T1000 (cell line): Measurements from ENCODE around the gene PRSS36.
"Not testable (repeated sequence)": the region's sequence is repeated elsewhere in the genome, so short reads cannot be mapped to it uniquely, and the experiment has no call there.

Experiments
- DNase-seq: peaks from one replicate; lab custom pipeline; 2025; ENCODE audit warnings: mixed read lengths; lab: John Stamatoyannopoulos, UW

Gene PRSS36

DNA sequence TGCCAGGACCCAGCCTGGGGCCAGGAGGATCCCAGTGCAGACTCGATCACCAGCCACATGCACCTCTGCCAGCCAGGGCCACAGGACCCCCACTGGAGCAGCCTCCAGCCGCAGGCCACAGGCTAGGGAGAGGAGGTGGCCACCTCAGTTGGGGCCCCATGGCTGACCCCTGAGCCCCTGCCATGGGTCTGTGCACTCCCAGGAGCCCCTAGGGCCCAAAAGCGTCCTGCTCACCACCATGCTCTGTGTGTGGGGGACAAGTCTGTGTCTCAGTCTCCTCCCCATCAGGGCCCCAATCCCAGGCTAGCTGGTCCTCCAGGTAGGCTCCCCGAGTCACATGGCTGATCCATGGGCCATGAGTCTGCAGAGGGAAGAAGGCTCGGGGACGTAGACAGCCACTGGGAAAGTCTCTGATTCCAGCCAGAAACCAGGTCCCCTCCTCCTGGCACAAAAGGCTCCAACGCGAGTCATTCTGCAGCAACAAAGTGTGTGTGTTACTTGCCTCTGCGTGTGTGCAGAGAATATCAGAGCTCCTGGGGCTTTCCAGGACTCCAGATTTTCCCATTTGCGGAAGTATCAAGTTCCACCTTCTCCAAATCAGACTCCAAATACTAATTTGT lies 8.3 kb downstream of the PRSS36 start:
- no peak for DNase-seq

DNA sequence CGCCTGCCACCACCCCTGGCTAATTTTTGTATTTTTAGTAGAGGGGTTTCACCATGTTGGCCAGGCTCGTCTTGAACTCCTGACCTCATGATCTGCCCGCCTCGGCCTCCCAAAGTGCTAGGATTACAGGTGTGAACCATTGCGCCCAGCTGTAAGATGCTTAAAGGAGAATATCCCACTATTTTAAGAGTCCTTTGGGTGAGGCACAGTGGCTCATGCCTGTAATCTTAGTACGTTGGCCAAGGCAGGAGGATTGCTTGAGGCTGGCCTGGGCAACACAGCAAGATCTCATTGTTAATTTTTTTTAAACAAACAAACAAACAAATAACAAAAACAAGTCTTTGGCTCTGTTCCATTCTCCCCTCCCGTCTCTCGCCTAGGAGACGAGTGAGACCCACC lies 8.8 kb downstream of the PRSS36 start:
- not testable (repeated sequence) for DNase-seq

DNA sequence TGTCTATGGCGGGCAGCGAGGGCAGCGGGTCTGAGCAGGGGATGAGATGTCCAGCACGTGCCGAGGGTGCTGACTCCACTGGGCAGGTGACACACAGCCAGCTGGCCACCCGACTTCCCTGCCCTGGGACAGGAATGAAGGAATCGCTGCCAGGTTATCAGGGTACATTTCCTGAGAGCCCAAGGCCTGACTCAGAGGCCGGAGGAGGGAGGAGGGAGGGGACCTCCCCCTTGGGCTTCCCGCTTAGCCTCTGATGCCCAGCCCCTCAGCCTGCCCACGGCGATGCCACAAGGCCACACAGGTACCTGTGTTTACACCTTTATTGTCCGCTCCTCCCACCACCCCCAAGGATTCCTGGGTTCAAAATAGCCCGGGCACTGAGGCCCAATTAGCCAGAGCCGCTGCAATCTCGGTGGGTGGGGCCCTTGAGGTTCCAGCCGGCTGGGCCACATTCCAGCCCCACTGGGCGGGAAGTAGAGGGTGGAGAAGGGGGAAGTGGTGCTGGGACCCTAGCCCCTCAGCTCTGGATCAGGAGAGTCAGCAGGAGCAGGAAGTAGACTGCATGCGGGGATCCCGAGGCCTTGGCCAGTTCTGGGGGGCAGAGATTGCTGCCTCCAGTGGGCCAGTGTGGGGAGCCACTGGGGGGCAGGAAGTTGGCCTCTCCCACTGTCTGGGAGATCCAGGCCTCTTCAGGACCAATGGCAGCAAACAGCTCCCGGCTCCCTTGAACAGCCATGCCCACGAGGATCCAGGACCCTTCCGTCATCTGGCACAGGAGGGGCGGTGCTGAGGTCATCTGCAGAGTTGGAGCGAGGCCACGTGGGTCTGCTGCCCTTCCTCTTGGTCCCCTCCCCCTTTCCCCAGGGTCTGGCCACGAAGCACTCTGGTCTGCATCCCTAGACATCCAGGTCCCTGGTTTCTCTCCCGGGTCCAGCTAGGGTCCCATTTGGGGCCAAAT lies 11.0 kb downstream of the PRSS36 start:
- DNase-seq, result no peak

DNA sequence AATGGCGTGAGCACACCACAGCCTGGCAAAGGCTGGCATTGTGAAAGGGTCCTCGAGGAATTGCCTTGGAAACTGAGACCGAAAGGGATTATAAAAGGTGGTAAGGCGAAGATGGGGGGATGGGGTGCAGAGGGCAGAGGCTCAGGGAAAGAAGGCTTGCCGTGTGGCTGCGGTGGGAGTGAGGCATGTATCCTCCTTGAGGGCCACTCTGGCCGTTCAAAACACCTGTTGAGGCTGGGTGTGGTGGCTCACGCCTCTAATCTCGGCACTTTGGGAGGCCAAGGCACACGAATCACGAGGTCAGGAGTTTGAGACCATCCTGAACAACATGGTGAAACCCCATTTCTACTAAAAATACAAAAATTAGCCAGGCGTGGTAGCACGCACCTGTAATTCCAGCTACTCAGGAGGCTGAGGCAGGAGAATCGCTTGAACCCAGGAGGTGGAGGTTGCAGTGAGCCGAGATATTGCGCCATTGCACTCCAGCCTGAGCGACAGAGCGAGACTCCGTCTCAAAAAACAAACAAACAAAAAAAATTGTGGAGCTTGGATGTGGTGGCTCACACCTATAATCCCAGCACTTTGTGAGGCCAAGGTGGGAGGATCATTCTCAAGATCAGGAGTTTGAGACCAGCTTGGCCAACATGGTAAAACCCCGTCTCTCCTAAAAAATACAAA lies 12.9 kb downstream of the PRSS36 start:
- not testable (repeated sequence) for DNase-seq

DNA sequence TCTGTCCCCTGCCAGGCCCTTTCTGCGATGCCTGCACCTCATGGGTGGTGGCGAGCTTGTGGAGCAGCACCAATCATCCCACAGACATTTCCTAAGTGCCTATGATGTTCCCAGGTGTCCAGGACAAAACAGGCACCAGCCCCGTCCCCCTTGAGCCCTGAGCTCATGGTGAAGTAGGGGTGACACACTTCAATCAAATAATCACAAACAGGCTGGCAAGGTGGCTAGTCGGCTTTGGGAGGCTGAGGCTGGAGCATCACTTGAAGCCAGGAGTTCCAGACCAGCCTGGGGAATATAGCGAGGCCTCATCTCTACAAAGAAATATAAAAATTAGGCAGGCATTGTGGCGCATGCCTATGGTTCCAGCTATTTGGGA lies 13.6 kb downstream of the PRSS36 start:
- DNase-seq, result no peak

DNA sequence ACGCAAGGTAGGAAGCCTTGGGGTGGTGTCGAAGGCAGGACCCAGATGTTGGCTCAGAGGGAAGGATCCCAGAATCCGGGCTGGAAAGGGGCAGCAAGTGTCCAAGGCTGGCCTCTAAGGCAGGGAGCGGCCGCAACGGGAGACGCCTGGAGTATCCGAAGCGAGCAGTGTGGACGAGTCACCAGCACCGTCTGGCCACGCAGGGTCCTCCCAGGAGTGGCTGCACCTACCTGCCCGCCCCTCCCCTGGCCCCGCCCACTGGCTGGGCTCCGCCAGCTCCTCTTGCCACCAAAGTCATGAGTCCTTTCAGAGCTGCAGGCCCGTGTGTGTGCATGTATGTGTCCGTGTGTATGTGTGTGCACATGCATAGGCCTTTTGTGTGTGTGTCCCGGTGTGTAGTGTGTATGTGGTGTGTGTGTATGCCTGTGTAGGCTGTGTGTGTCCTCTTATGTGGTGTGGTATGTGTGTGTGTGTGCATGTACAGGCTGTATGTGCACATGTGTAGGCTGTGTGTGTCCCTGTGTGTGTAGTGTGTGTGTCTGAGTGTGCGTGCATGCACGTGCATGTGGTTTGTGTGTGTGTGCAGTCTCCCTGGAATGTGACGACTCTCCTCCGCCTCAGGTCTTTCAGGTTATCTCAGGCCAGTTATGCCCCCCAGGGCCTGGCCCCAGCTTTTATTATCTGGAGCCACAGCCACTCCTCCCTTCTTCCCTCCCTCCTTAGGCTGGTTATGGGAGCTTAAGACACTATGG lies 14.2 kb downstream of the PRSS36 start, which contains the start of gene PRSS8:
Gene PRSS8 (minus strand): TSS at position 193 of the 752 bp plus-strand sequence. CDS start 229 bp downstream, outside the sequence.
- DNase-seq, result no peak

DNA sequence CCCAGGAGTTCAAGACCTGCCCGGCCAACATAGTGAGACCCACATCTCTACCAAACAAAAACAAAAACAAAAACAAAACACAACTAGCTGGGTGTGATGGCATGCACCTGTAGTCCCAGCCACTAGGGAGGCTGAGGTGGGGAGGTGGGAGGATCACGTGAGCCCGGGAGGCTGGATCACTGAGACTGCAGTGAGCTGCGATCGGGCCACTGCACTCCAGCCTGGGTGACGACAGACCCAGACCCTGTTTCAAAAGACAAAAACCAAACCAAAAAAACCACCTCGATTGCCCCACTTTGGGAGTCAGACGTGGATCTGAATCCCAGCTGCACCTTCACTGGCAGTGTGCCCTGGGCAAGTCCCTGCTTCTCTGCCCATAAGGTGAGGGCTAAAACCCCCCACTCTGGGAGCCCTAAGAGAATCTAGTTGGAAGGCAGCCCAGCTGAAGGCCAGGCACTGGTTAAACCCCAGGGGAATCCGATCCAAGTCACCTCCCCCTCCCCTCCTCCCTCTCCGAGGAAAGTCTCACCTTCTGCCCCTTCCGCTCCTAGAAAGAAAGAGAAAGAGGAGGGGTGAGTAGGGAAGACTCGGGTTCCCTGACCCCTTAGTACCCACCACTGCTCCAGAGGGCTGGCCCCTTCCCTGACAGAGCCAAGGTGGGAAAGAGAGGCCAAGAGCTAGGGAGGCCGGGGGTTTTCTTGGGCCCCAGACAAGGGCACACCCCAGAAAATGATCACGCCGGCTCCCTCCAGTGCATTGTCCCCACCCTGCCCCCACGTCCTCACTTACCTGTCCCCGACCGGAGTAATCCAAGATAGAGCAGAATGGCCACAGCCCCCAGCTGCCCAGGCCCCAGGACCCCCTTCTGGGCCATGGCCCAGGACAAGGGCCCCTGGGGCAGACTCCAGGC lies 15.0 kb downstream of the PRSS36 start:
- no peak for DNase-seq

DNA sequence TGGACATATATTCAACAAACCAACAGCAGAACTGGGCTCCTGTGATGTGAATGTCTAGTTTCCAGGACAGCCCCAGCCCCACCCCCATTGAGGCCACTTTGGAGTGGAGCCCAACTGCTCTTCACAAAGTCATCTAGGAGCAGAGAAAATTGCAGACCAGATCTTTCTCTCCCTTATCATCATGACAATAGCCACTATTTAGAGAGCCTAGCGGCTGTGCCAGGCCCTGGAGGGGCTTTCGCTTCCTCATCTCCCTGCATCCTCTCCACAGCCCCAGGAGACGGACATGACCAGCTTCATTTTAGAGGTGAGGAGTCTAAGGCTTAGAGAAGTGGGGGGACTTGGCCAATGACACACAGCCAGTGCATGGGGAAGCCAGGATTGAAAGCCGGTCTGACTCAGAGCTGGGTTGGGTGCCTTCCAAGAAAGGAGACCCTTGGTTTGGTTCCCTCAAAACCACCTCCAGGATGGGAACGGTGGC lies 15.7 kb downstream of the PRSS36 start:
- DNase-seq, result no peak

DNA sequence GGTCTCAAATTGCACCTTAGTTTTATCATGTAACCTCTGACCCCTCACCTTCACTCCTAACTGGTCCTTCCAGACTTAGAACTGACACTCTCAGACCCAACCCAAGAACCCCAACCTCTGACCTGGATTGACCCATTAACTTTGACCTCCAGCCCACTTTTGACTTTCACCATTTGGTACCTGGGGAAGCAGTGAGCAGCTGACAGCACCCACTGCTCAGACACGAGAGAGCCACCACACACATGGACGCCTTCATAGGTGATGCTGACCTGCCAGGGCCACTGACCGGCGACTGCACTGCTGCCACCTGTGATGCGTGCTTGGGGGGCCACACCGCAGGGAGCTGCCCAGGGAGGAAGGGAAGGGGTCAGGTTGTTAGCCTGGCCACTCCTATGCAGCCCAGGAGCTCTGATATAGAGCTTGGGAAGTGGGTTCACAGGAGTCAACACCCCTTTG lies 16.8 kb downstream of the PRSS36 start:
- no peak for DNase-seq

DNA sequence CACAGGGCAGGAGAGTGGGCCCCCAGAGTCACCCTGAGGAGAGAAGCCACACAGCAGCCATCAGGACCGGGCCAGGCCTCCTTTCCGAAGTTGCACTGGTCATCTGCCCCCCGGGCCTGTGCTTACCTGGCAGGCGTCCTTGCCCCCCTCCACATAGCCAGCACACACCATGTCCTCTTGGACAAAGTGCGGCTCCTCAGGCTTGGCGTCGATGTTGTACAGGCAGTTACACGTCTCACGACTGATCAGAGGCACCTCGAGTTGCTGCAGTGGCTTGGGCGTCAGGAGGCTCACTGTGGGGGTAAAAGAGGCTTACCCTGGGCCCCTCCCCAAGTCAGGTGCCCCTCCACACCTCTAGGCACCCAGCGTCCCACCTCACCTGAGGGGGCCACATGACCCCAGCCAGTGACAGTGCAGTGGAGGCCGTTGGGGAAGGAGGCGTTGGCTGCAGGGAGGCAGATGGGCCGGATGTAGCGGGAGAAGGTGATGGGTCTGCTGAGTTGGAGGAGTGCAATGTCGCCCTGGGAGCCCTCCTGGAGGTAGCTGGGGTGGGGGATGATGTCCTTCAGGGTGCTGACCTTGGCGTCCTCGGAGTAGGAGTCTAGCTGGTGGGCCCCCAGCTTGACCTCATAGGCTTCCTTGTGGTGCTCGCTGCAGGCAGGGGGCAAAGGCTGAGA lies 17.4 kb downstream of the PRSS36 start:
- DNase-seq, result no peak

DNA sequence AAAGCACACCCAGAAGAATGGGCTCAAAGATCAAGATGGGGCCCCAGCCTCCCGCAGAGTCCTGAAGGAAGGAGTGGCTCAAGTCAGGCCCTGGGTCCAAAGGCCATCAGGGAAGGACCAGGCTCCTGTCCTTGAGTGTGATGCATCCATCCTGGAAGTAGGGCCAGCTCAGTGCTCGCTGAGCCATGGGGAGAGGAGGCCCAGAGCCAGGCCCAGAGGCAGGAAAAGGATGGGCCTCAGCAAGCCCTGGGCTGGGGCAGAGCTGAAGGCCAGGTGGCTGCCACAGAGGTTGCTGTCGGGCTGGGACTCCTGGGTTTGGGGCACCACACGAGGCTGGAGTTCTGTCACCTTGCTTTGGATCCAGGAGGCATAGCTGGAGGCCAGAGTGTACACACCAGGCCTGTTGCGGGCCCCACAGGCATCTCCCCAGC lies 18.0 kb downstream of the PRSS36 start:
- no peak for DNase-seq

DNA sequence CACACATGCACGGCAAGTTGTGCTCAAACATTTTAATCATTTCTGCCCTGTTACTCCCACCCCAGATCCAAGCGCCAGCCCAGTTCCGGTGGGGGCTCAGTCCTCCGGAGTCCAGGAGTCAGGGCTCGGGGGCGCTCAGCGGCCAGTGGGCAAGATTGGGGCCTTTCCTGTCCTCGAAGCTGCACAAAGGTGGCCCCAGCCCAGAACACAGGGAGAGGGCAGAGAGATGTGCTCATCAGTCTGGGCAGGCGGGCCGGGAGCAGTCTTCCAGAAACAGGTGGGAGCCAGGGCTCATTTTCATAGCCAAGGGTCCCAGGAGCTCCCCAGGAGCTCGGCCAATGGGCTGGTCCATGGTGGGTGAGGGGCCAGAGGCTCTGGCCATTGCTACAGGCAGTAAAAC lies 18.4 kb downstream of the PRSS36 start:
- no peak for DNase-seq

DNA sequence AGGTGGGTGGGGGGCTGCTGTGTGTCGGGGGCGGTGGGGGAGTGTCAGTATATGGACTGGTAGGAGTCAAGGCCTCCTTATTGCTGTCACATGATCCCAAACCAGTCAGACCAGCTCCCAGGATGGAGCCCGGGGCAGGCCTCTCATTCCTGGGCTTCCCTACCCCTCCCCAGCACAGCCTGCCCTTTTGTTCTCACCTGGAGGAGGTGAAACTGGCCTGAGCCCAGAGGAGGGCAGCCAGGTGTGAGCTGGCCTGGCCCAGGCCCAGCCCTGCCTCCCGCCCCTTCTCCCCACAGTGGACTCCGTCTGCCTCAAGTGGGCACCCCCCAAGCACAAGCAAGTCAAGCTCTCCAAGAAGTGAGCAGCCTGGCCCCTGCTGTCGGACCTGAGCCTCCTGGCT lies 19.0 kb downstream of the PRSS36 start:
- DNase-seq, result no peak

DNA sequence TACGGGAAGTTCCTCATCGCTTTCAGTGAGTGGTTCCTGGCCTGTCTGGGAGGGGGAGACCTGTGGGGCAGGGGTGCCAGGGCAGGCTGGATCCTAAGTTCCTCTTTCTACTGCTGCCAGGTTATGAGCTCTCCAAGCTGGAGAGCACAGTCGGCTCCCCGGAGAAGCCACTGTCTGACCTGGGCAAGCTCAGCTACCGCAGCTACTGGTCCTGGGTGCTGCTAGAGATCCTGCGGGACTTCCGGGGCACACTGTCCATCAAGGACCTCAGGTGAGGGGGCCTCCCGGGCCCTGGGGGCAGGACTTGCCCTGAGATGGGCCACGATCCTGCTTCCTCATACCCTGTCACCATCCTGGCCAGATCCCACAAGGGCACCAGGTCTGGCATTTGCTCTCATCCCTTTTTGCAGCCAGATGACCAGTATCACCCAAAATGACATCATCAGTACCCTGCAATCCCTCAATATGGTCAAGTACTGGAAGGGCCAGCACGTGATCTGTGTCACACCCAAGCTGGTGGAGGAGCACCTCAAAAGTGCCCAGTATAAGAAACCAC lies 19.5 kb downstream of the PRSS36 start:
- DNase-seq, result no peak

DNA sequence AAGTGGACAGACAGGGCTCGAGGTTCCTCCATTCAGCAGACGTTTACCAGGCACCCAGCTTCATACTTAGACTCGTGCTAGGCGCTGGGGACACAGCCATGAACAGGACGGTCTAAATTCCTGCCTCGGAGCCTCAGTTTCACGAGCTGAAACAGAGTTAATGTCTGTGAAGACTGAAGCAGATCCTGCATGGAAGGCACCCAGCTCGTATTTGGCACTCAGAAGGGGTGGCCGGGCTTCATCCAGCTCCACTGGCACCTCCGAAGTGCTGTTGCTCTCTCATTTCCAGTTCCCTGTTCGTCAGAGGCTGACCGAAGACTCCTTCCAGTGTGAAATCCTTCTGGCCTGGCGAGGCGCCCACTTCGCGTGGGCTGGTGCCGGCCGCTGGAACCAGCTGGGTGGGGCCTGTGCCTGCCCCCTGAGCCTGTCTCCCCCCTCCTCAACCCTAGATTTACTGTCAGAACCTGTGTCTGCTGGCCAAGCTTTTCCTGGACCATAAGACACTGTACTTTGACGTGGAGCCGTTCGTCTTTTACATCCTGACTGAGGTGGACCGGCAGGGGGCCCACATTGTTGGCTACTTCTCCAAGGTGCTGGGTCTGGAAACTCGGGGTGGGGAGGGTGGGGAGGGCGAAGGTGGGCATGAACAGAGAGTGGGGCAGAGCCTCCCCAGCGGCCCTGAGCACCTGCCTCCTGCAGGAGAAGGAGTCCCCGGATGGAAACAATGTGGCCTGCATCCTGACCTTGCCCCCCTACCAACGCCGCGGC lies 20.1 kb downstream of the PRSS36 start:
- no peak for DNase-seq

DNA sequence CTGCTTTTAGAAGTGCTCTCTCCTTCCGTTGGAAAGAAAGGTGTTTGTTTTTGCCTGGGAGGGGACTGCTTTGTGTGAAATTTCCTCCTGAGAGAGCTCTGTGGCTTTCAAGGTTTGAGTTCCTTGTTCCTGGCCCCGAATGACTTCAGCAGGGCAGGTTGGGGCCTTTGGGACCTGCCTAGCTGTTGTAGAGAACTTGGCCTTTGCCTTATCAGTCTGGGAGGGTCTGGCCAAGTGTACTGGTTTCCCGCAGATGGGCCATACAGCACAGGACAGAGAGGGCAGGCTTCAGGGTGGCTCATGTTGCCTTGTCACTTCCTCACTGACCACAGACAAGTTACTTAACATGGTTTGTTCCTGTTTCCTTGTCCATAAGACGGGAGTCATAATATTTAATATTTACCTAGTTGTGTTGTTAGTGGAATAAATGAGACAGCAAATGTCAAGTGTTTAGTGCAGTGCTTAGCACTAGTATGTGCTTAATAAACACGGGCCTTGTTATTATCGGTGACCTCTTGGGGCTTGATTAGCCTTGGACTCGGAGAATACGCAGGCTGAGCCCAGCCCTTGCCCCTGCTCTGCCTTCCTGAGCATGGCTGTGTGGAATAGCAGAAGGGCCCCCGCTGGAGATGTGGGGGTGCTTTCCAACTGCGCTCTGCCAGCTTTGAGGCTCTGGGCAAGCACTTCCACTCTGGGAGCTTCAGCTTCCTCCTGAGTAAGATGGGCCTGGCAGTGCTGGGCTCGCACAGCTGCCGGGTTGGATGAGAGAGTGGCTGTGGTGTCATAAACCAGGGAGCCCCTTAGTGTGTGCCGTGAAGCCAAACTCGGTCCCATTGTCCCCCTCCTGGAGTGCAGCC lies 20.9 kb downstream of the PRSS36 start:
- DNase-seq, result no peak

DNA sequence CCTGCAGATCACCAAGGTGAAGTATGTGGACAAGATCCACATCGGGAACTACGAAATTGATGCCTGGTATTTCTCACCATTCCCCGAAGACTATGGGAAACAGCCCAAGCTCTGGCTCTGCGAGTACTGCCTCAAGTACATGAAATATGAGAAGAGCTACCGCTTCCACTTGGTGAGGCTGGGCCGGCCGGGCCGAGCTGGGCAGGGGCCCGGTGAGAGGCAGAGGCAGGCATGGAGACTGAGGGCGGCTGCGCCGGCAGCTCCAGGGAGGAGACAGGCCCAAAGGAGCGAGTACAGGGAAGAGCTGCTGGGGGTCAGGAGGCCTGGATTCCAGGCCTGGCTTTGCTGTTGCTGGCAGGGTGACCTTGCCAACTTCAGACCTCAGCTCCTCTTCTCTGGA lies 22.7 kb downstream of the PRSS36 start:
- no peak for DNase-seq

DNA sequence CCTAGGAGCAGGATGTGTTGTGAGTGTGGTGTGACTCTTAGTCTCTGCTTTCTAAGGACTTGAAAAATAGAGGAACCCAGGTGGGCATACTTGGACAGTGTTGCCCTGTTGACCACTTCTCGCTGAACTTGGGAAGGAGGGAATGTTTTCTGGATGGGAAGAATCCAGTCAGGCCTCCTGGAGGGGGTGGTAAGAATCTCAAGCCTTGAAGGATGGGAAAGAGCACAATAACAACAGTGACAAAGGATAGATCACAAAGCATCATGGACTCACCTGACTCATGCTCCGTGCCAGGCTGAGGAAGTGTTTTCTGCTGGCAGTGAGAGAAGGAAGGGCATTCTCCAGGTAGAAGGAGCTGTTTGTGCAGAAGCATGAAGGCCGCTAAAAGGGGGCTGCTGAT lies 24.0 kb downstream of the PRSS36 start:
- DNase-seq, result no peak
